K562 (cell line): ENCODE measurements around the gene CCDC88A. TPM values are rescaled to one million over a fixed set of nuclear protein-coding genes. Genes with fewer than 3 reads are reported as not detected.
"Not testable (repeated sequence)": the region's sequence is repeated elsewhere in the genome, so short reads cannot be mapped to it uniquely, and the experiment has no call there.

Experiments used
- ATAC-seq: fragments of 200-7000 bp; cut with Tn5 transposase; 3 replicates; pipeline ENCODE4 v1.9.1; 2020; ENCODE audit warnings: moderate library complexity
- BruUV-seq: library from RNA; stranded (reverse); fragments of 400-500 nt; replicated peaks from 2 replicates; lab custom pipeline; 2021; lab: Mats Ljungman, UMichigan
- CTCF ChIA-PET: fragments of 300-600 bp; formaldehyde crosslinking; extraction: SDS; loops from one replicate; lab custom pipeline; 2021; ENCODE audit warnings: low intra/inter-chr PET ratio; lab: Yijun Ruan, JAX
- POLR2A ChIA-PET: fragments of 300-600, 350-650 bp; sonication (Branson Sonifier 250); formaldehyde crosslinking; extraction: SDS; loops from one replicate; lab custom pipeline; 2021; ENCODE audit warnings: antibody characterized with exemption, inconsistent platforms; lab: Yijun Ruan, JAX
- DNase-seq, 4 experiments: peaks; one replicate each; pipeline versions ENCODE4 v3.0.0 to v3.0.0-alpha.2; 2011 to 2018; ENCODE audit warnings: low spot score in 3 of 4, mixed read lengths in 3 of 4; ENCODE audit errors: extremely low read depth in 1 of 4
- FAIRE-seq: peaks from 2 replicates; lab custom pipeline; 2011; peaks lifted over from hg19 to GRCh38; lab: Jason Lieb, UNC
- H2AFZ ChIP-seq: 2 replicates; pipeline ENCODE4 v1.6.0; 2011; ENCODE audit warnings: low read depth, low read length, control low read depth, inconsistent platforms
- H3K27ac ChIP-seq: fragments of 200-600 bp; 3 replicates; pipeline ENCODE4 v1.8.0; 2011; ENCODE audit warnings: low read depth, mild to moderate bottlenecking, control low read depth, inconsistent platforms, low read length, moderate library complexity, mixed read lengths; ENCODE audit errors: extremely low read depth
- H3K27me3 ChIP-seq, 2 experiments: fragments of 300-600 bp in 1 of 2; 2 replicates in 1 of 2; 3 replicates in 1 of 2; pipeline versions ENCODE4 v1.6.0 to v1.8.0; 2011; ENCODE audit warnings: inconsistent platforms in 2 of 2, low read length in 2 of 2, mild to moderate bottlenecking in 1 of 2, mixed read lengths in 1 of 2, moderate library complexity in 1 of 2; ENCODE audit not compliant: control insufficient read depth in 2 of 2, insufficient read depth in 2 of 2
- H3K36me3 ChIP-seq: fragments of 300-600 bp; 3 replicates; pipeline ENCODE4 v1.8.0; 2011; ENCODE audit warnings: mild to moderate bottlenecking, low read length, inconsistent platforms; ENCODE audit not compliant: control insufficient read depth, insufficient read depth
- H3K4me1 ChIP-seq, 2 experiments: fragments of 200-600 bp in 1 of 2; replicated peaks in 1 of 2; 2 replicates in 1 of 2; 3 replicates in 1 of 2; pipeline versions ENCODE4 v1.5.1 to v1.8.0; 2011; ENCODE audit warnings: inconsistent platforms in 2 of 2, low read length in 2 of 2, mild to moderate bottlenecking in 1 of 2, mixed read lengths in 1 of 2, moderate library complexity in 1 of 2; ENCODE audit not compliant: control insufficient read depth in 2 of 2, insufficient read depth in 2 of 2
- H3K4me2 ChIP-seq: 2 replicates; pipeline ENCODE4 v1.6.1; 2011; ENCODE audit warnings: low read length, control low read depth, inconsistent platforms, mixed read lengths; ENCODE audit not compliant: insufficient read depth
- H3K4me3 ChIP-seq: fragments of 200-600 bp; sonication (generic), shearing (Covaris generic); 2 replicates; pipeline ENCODE4 v1.5.1; 2016; ENCODE audit warnings: control low read depth, inconsistent platforms
- H3K79me2 ChIP-seq: fragments of 200-600 bp; 3 replicates; pipeline ENCODE4 v1.8.0; 2011; ENCODE audit warnings: low read length, inconsistent platforms; ENCODE audit not compliant: control insufficient read depth, insufficient read depth
- H3K9ac ChIP-seq, 2 experiments: 2 replicates each; pipeline versions ENCODE4 v1.6.0 to v1.6.1; 2011; ENCODE audit warnings: low read depth in 2 of 2, low read length in 2 of 2, control low read depth in 1 of 2, inconsistent platforms in 1 of 2, mild to moderate bottlenecking in 1 of 2, mixed read lengths in 1 of 2; ENCODE audit not compliant: insufficient read depth in 1 of 2
- H3K9me1 ChIP-seq: one replicate; pipeline ENCODE4 v1.6.0; 2011; ENCODE audit warnings: inconsistent platforms, mild to moderate bottlenecking, low read length, moderate library complexity; ENCODE audit not compliant: control insufficient read depth, insufficient read depth
- H3K9me3 ChIP-seq: replicated peaks from 2 replicates; pipeline ENCODE4 v1.5.1; 2011; ENCODE audit warnings: low read depth, low read length, inconsistent platforms; ENCODE audit not compliant: control insufficient read depth, insufficient read depth
- H4K20me1 ChIP-seq: replicated peaks from 2 replicates; pipeline ENCODE4 v1.6.1; 2011; ENCODE audit warnings: low read length, inconsistent platforms, mixed read lengths; ENCODE audit not compliant: control insufficient read depth, insufficient read depth
- E2F4 ChIP-seq: sonication (generic); formaldehyde crosslinking; IDR thresholded peaks from 2 replicates; pipeline ENCODE4 v1.8.0; 2022; ENCODE audit warnings: mild to moderate bottlenecking, low read depth, missing genetic modification reagents
- HCFC1 ChIP-seq: IDR thresholded peaks from 2 replicates; pipeline ENCODE4 v1.6.1; 2012; ENCODE audit warnings: low read depth, low read length, improper control_type of control experiment
- PCBP1 ChIP-seq: fragments of 200-400 bp; formaldehyde crosslinking; IDR thresholded peaks from 2 replicates; pipeline ENCODE4 v1.6.1; 2018; ENCODE audit warnings: mild to moderate bottlenecking, low read depth, low read length; ENCODE audit not compliant: poor library complexity, severe bottlenecking
- RB1 ChIP-seq: fragments of 450-650 bp; IDR thresholded peaks from 2 replicates; pipeline ENCODE4 v1.6.1; 2017; ENCODE audit warnings: low read depth, mild to moderate bottlenecking
- TEAD1 ChIP-seq, 2 experiments: fragments of 450-650 bp in 1 of 2; sonication (generic) in 1 of 2; formaldehyde crosslinking; IDR thresholded peaks; 2 replicates each; pipeline versions ENCODE4 v1.4.0 to v1.8.0; 2020 to 2022; ENCODE audit warnings: mild to moderate bottlenecking in 2 of 2, missing genetic modification reagents in 1 of 2
- THAP7 ChIP-seq: fragments of 250-450 bp; sonication (Bioruptor Pico); IDR thresholded peaks from 2 replicates; pipeline ENCODE4 v1.5.0; 2021
- XRCC4 ChIP-seq: IDR thresholded peaks from one replicate; pipeline ENCODE4 v1.6.1; 2011; ENCODE audit not compliant: insufficient read depth, insufficient read length; ENCODE audit errors: extremely low read depth
- ZC3H4 ChIP-seq: sonication (generic); formaldehyde crosslinking; IDR thresholded peaks from 2 replicates; pipeline ENCODE4 v1.9.0; 2021; ENCODE audit warnings: missing genetic modification reagents, borderline replicate concordance
- ZHX1 ChIP-seq: fragments of 150-350 bp; conservative IDR thresholded peaks from 2 replicates; pipeline ENCODE4 v1.6.1; 2014; ENCODE audit warnings: low read length
- ZNF134 ChIP-seq: fragments of 250-450 bp; sonication (Bioruptor Pico); conservative IDR thresholded peaks from 2 replicates; pipeline ENCODE4 v1.4.0; 2020
- WGBS: fragments of 100-300 bp; shearing (Covaris generic); methylation state at CpG from one replicate; pipeline ENCODE4 v1.1.6; 2016; ENCODE audit warnings: low coverage, mixed read lengths; ENCODE audit not compliant: insufficient coverage; ENCODE audit errors: missing lambda C conversion rate; 5-methylcytosine and 5-hydroxymethylcytosine counted together
- in situ Hi-C: fragments of 300-500 bp; cut with MboI; formaldehyde crosslinking; loops from 4 replicates; pipeline ENCODE4 v1.15.0; 2018; ENCODE audit warnings: inconsistent platforms, mixed read lengths
- intact Hi-C: fragments of 100-400 bp; cut with micrococcal nuclease; formaldehyde crosslinking; loops from 2 replicates; pipeline ENCODE4 v1.14.2; 2022
- polyA plus RNA-seq, 8 experiments: library from polyadenylated mRNA; depleted of rRNA in 4 of 8; stranded (reverse) in 5 of 8; unstranded in 3 of 8; fragments of >200 nt; fragmentation: Nextera tagmentation in 2 of 8; fragmentation: Illumina TruSeq in 1 of 8; extraction: Ambion mirVana in 2 of 8; extraction: Trizol in 1 of 8; gene quantifications; 2 replicates each; pipeline versions ENCODE4 v1.2.1 to v1.2.3, GENCODE V29; 2011 to 2014; ENCODE audit warnings: inconsistent platforms in 1 of 8, missing spikeins in 1 of 8
- total RNA-seq, 7 experiments: library from RNA; depleted of rRNA in 6 of 7; stranded (reverse); fragments of >200 nt in 6 of 7; fragmentation: Illumina TruSeq in 2 of 7; extraction: Trizol in 2 of 7; gene quantifications; 2 replicates each; pipeline versions ENCODE4 v1.2.1 to v1.2.3, GENCODE V29; 2011 to 2021; ENCODE audit warnings: low replicate concordance in 1 of 7

CCDC88A gene
- total and polyA plus RNA-seq, 9 of the 15 experiments (the other 6 are each of a cell fraction or from before 2014, with no cell fraction given) = 29.3 to 102 (median 55.6) TPM

DNA sequence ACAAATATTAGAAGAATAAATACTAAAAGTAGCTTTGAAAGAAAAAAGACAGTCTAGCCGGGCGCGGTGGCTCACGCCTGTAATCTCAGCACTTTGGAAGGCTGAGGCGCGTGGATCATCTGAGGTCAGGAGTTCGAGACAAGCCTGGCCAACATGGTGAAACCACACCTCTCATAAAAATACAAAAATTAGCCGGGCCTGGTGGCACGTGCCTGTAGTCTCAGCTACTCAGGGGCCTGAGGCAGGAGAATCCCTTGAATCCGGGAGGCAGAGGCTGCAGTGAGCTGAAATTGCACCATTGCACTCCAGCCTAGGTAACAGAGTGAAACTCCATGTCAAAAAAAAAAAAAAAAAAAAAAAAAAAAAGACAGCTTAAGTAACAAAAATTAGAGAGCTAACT is 34.1 kb downstream of the CCDC88A start:
- POLR2A ChIA-PET = interaction anchor here (0.7 to 1.8 kb wide), 2 partner anchors 19 to 1261 kb away, joined by 3 read pairs; no protein-coding TSS in a partner anchor
- FAIRE-seq = not testable (repeated sequence)

GRCh38 chr2:55384786-55385185 is 34.9 kb downstream of the CCDC88A start:
- 70% methylated on average over 2 of the region's 4 CpGs for WGBS
- POLR2A ChIA-PET = interaction anchor here (1.8 kb wide), 1 partner anchor 18 kb away, joined by 3 read pairs; no protein-coding TSS in a partner anchor
- no peaks in the 10 kb centered on the region; the same call in 1 of the 2 replicates for H3K9me3 ChIP-seq
- BruUV-seq = no TSS peak
- no peak overlapping the region for H2AFZ ChIP-seq
- peaks cover 12% of the 10 kb centered on the region for H3K79me2 ChIP-seq
- no peaks in the 10 kb centered on the region for H4K20me1 ChIP-seq
- ATAC-seq (no peak), DNase-seq (no peak), FAIRE-seq (no peak)
- in situ Hi-C loops (no loop called here), intact Hi-C loops (no loop called here)
- H3K4me3 ChIP-seq = no peak overlapping the region
- CTCF ChIA-PET = no interaction called here
- H3K27me3 ChIP-seq = no peaks in the 10 kb centered on the region
- H3K4me2 ChIP-seq = no peak overlapping the region
- TF ChIP-seq ZNF134 (no peak), XRCC4 (no peak), HCFC1 (no peak), E2F4 (no peak), THAP7 (CRISPR knock-in tag) (no peak), PCBP1 (no peak), TEAD1 (CRISPR knock-in tag; IDR thresholded peaks at IDR 0.05) (no peak), ZC3H4 (CRISPR knock-in tag) (no peak), RB1 (no peak), ZHX1 (no peak)
- H3K9ac ChIP-seq = no peak overlapping the region
- peaks cover 17% of the 10 kb centered on the region; the same call in 1 of the 3 replicates for H3K36me3 ChIP-seq
- no peak overlapping the region for H3K27ac ChIP-seq
- no peaks in the 10 kb centered on the region; a peak in 1 of 5 replicates for H3K4me1 ChIP-seq
- no peaks in the 10 kb centered on the region for H3K9me1 ChIP-seq

More for the DNA sequence above, 34.1 kb downstream of the CCDC88A start:
- H3K9ac ChIP-seq, H3K9me3 ChIP-seq, H3K4me2 ChIP-seq, ATAC-seq, H3K27ac ChIP-seq, H3K9me1 ChIP-seq, DNase-seq, H2AFZ ChIP-seq, in situ Hi-C loops, H4K20me1 ChIP-seq, BruUV-seq, intact Hi-C loops, H3K4me1 ChIP-seq, H3K27me3 ChIP-seq, H3K4me3 ChIP-seq, CTCF ChIA-PET: not testable (repeated sequence)
- WGBS = 85% methylated on average over 10 of the region's 10 CpGs
- peaks cover 18% of the 10 kb centered on the region for H3K79me2 ChIP-seq
- H3K36me3 ChIP-seq = peaks cover 17% of the 10 kb centered on the region; the same call in 1 of the 3 replicates
